Measurements from ENCODE around the gene IZUMO2. TPM values are rescaled to one million over a fixed set of nuclear protein-coding genes. Genes with fewer than 3 reads are reported as not detected.
A peak's percentile ranks its signal among the peaks of the same experiment; 100 is the strongest.

The IZUMO2 gene
- total RNA-seq, 4 donors from 2014 or later, result not detected

DNA sequence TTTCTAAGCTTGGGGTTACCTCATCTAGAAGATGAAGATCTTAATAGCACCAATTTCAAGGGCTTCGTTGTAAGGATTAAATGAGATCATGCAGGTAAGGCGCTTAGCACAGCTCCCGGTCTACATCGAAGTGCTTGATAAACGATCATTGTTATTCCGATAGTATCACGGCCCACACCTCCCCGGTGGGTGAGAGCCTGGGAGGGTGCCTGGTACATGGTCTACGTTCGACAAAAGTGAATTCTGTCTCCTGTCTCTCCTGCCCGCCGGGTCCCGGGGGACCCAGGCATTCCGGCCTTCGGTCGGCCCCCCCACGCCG, 39.8 kb upstream of the IZUMO2 start:
- Histone ChIP-seq H3K4me1 (peaks cover 5 to 56% (median 15%) of the 10 kb centered on the region in 3 donors), H3K27ac (no peak overlapping the region), H3K9me3 (no peaks in the 10 kb centered on the region), H3K4me3 (peak overlapping the region in 2 of 4 donors; percentile 66 to 68), H3K36me3 (no peaks in the 10 kb centered on the region), H3K27me3 (peaks cover 0 to 73% (median 14%) of the 10 kb centered on the region in 4 donors)
- no peak for DNase-seq
- WGBS, 2 donors, result 9 to 35% methylated on average over 13 to 16 of the region's 18 CpGs
- intact Hi-C loops (cut with DNase I), result no loop called here
- TF ChIP-seq POLR2A (IDR thresholded peaks at IDR 0.05), result no peak
- TF ChIP-seq, protein P1, sequence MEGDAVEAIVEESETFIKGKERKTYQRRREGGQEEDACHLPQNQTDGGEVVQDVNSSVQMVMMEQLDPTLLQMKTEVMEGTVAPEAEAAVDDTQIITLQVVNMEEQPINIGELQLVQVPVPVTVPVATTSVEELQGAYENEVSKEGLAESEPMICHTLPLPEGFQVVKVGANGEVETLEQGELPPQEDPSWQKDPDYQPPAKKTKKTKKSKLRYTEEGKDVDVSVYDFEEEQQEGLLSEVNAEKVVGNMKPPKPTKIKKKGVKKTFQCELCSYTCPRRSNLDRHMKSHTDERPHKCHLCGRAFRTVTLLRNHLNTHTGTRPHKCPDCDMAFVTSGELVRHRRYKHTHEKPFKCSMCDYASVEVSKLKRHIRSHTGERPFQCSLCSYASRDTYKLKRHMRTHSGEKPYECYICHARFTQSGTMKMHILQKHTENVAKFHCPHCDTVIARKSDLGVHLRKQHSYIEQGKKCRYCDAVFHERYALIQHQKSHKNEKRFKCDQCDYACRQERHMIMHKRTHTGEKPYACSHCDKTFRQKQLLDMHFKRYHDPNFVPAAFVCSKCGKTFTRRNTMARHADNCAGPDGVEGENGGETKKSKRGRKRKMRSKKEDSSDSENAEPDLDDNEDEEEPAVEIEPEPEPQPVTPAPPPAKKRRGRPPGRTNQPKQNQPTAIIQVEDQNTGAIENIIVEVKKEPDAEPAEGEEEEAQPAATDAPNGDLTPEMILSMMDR (IDR thresholded peaks at IDR 0.05), result no peak

DNA sequence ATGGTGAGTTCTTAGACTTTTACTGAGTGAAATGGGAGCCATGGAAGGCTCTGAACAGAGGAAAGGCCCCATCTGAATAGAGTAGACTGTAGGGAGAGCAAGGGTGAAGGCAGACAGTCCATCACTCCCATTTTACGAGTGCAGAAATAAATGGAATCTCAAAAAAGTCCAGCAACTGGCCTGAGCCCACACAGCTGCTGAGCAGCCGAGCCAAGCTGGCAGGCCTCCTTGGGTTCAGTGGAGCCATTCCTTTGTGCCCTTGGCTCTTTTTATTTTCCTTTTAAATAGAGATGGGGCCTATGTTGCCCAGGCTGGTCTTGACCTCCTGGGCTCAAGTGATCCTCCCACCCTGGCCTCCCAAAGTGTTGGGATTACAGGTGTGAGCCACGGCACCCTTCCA, 39.3 kb upstream of the IZUMO2 start:
- no peaks in the 10 kb centered on the region for H3K9me3 ChIP-seq
- 61 to 74% methylated on average over 3 of the region's 3 CpGs for WGBS, 2 donors
- intact Hi-C loops (cut with DNase I), result no loop called here
- peaks cover 5 to 57% (median 15%) of the 10 kb centered on the region in 3 donors for H3K4me1 ChIP-seq
- peaks cover 0 to 72% (median 14%) of the 10 kb centered on the region in 4 donors for H3K27me3 ChIP-seq
- H3K4me3 ChIP-seq, result no peak overlapping the region
- no peak overlapping the region for H3K27ac ChIP-seq
- no peaks in the 10 kb centered on the region for H3K36me3 ChIP-seq
- DNase-seq, result no peak
- TF ChIP-seq POLR2A (IDR thresholded peaks at IDR 0.05), result no peak
- TF ChIP-seq, protein P1 (IDR thresholded peaks at IDR 0.05), result no peak

DNA sequence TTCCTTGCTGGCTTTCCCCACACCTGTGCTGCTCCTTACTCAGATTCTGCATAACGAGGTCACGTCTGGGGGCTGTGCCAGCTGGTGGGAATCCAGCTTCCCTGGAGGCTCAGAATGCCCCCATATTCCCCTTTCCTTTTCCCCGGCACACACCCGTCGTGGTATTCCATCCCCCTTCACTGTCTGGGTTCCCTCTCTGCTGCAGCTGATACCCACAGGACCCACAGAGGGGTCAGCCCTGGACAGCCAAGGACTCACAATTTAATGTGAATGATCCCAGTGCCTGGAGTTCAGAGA, 36.1 kb upstream of the IZUMO2 start:
- H3K36me3 ChIP-seq, result no peaks in the 10 kb centered on the region
- 6 to 27% methylated on average over 5 of the region's 5 CpGs for WGBS, 2 donors
- intact Hi-C loops (cut with DNase I), result no loop called here
- H3K4me1 ChIP-seq, result peaks cover 5 to 33% (median 15%) of the 10 kb centered on the region in 3 donors
- H3K27me3 ChIP-seq, result peaks cover 0 to 69% (median 8%) of the 10 kb centered on the region in 4 donors
- H3K9me3 ChIP-seq, result no peaks in the 10 kb centered on the region
- H3K27ac ChIP-seq, result peak overlapping the region in 1 of 4 donors; percentile 11
- TF ChIP-seq POLR2A (IDR thresholded peaks at IDR 0.05), result no peak
- TF ChIP-seq, protein P1 (IDR thresholded peaks at IDR 0.05), result no peak
- DNase-seq, result no peak
- H3K4me3 ChIP-seq, result no peak overlapping the region

DNA sequence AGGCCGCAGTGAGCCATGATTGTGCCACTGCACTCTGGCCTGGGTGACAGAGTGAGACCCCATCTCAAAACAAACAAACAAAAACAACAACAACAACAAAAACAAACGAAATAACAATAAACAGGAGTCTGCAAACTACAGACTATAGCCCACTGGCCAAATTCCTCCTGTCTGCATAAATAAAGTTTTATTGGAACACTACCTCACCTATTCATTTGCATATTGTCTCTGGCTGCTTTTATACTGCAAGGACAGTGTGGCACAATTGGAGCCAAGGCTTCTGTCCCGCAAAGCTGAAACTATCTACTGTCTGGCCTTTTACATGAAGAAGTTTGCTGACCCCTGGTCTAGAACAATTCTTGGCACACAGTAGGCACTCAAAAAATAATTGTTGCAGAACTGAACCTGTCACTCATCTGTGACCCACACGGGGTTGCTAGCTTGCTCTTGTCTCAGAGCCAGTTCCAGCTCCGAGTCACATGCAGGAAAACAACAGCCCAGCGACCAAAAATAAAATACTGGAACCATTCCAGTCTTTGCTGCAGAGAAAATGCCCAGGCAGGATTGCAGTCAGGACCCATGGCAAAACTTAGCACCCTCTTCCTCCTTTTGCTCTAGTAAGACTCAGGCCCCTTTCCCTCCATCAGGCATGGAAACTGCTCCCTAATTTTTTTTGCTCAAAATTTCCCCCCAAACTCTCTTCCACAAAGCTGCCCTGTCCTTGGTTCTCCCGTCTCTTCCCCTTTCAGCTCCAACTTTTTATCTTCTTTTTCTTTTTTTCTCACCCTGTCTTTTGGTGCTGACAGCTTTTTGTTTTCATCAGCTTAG, 35.6 kb upstream of the IZUMO2 start:
- Histone ChIP-seq H3K36me3 (no peaks in the 10 kb centered on the region), H3K27me3 (peaks cover 0 to 69% (median 2%) of the 10 kb centered on the region in 4 donors), H3K9me3 (no peaks in the 10 kb centered on the region), H3K4me3 (no peak overlapping the region), H3K4me1 (peaks cover 5 to 28% (median 13%) of the 10 kb centered on the region in 3 donors), H3K27ac (no peak overlapping the region)
- 28 to 36% methylated on average over 6 to 7 of the region's 7 CpGs for WGBS, 2 donors
- intact Hi-C loops (cut with DNase I), result no loop called here
- no peak for TF ChIP-seq POLR2A (IDR thresholded peaks at IDR 0.05)
- TF ChIP-seq, protein P1 (IDR thresholded peaks at IDR 0.05), result no peak
- DNase-seq, result no peak

DNA sequence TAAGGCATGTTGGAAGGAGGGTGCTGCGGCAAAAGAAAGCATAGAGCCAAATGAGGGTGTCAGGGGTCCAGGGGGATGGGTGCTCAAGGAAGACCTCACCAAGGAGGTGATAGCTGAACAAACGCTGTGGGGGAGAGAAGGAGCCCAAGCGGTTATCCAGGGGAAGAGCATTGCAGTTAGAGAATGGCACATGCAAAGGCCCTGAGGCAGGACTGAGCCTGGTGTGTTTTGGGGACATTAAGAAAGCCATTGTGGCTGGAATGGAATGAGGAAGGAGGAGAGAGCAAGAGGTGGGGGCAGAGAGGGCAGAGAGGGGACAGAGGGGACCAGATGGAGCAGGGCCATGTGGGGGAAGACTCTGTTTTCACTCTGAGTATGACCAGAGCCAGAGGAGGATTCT, 34.3 kb upstream of the IZUMO2 start:
- H3K27me3 ChIP-seq, result peaks cover 0 to 69% (median 0%) of the 10 kb centered on the region in 4 donors

More for the DNA sequence above, 34.3 kb upstream of the IZUMO2 start:
- H3K4me3 ChIP-seq, result no peak overlapping the region
- H3K27ac ChIP-seq, result no peak overlapping the region
- DNase-seq, result no peak
- 64 to 70% methylated on average over 3 of the region's 3 CpGs for WGBS, 2 donors
- H3K4me1 ChIP-seq, result peaks cover 0 to 18% (median 5%) of the 10 kb centered on the region in 3 donors
- H3K9me3 ChIP-seq, result no peaks in the 10 kb centered on the region
- intact Hi-C loops (cut with DNase I), result no loop called here
- H3K36me3 ChIP-seq, result no peaks in the 10 kb centered on the region
- TF ChIP-seq, protein P1 (IDR thresholded peaks at IDR 0.05), result no peak
- TF ChIP-seq POLR2A (IDR thresholded peaks at IDR 0.05), result no peak

All from esophagus squamous epithelium (tissue), 5 donors.